K562 (cell line): ENCODE measurements around the gene GOT2. TPM values are rescaled to one million over a fixed set of nuclear protein-coding genes. Genes with fewer than 3 reads are reported as not detected.

Source experiments
- ATAC-seq: fragments of 200-7000 bp; cut with Tn5 transposase; 3 replicates; pipeline ENCODE4 v1.9.1; 2020; ENCODE audit warnings: moderate library complexity
- BruUV-seq: library from RNA; stranded (reverse); fragments of 400-500 nt; replicated peaks from 2 replicates; lab custom pipeline; 2021; lab: Mats Ljungman, UMichigan
- CTCF ChIA-PET: fragments of 300-600 bp; formaldehyde crosslinking; extraction: SDS; loops from one replicate; lab custom pipeline; 2021; ENCODE audit warnings: low intra/inter-chr PET ratio; lab: Yijun Ruan, JAX
- POLR2A ChIA-PET: fragments of 300-600, 350-650 bp; sonication (Branson Sonifier 250); formaldehyde crosslinking; extraction: SDS; loops from one replicate; lab custom pipeline; 2021; ENCODE audit warnings: antibody characterized with exemption, inconsistent platforms; lab: Yijun Ruan, JAX
- DNase-seq, 4 experiments: peaks; one replicate each; pipeline versions ENCODE4 v3.0.0 to v3.0.0-alpha.2; 2011 to 2018; ENCODE audit warnings: low spot score in 3 of 4, mixed read lengths in 3 of 4; ENCODE audit errors: extremely low read depth in 1 of 4
- FAIRE-seq: peaks from 2 replicates; lab custom pipeline; 2011; peaks lifted over from hg19 to GRCh38; lab: Jason Lieb, UNC
- H2AFZ ChIP-seq: 2 replicates; pipeline ENCODE4 v1.6.0; 2011; ENCODE audit warnings: low read depth, low read length, control low read depth, inconsistent platforms
- H3K27ac ChIP-seq: fragments of 200-600 bp; 3 replicates; pipeline ENCODE4 v1.8.0; 2011; ENCODE audit warnings: low read depth, mild to moderate bottlenecking, control low read depth, inconsistent platforms, low read length, moderate library complexity, mixed read lengths; ENCODE audit errors: extremely low read depth
- H3K27me3 ChIP-seq, 2 experiments: fragments of 300-600 bp in 1 of 2; 2 replicates in 1 of 2; 3 replicates in 1 of 2; pipeline versions ENCODE4 v1.6.0 to v1.8.0; 2011; ENCODE audit warnings: inconsistent platforms in 2 of 2, low read length in 2 of 2, mild to moderate bottlenecking in 1 of 2, mixed read lengths in 1 of 2, moderate library complexity in 1 of 2; ENCODE audit not compliant: control insufficient read depth in 2 of 2, insufficient read depth in 2 of 2
- H3K36me3 ChIP-seq: fragments of 300-600 bp; 3 replicates; pipeline ENCODE4 v1.8.0; 2011; ENCODE audit warnings: mild to moderate bottlenecking, low read length, inconsistent platforms; ENCODE audit not compliant: control insufficient read depth, insufficient read depth
- H3K4me1 ChIP-seq, 2 experiments: fragments of 200-600 bp in 1 of 2; replicated peaks in 1 of 2; 2 replicates in 1 of 2; 3 replicates in 1 of 2; pipeline versions ENCODE4 v1.5.1 to v1.8.0; 2011; ENCODE audit warnings: inconsistent platforms in 2 of 2, low read length in 2 of 2, mild to moderate bottlenecking in 1 of 2, mixed read lengths in 1 of 2, moderate library complexity in 1 of 2; ENCODE audit not compliant: control insufficient read depth in 2 of 2, insufficient read depth in 2 of 2
- H3K4me2 ChIP-seq: 2 replicates; pipeline ENCODE4 v1.6.1; 2011; ENCODE audit warnings: low read length, control low read depth, inconsistent platforms, mixed read lengths; ENCODE audit not compliant: insufficient read depth
- H3K4me3 ChIP-seq: fragments of 200-600 bp; sonication (generic), shearing (Covaris generic); 2 replicates; pipeline ENCODE4 v1.5.1; 2016; ENCODE audit warnings: control low read depth, inconsistent platforms
- H3K79me2 ChIP-seq: fragments of 200-600 bp; 3 replicates; pipeline ENCODE4 v1.8.0; 2011; ENCODE audit warnings: low read length, inconsistent platforms; ENCODE audit not compliant: control insufficient read depth, insufficient read depth
- H3K9ac ChIP-seq, 2 experiments: 2 replicates each; pipeline versions ENCODE4 v1.6.0 to v1.6.1; 2011; ENCODE audit warnings: low read depth in 2 of 2, low read length in 2 of 2, control low read depth in 1 of 2, inconsistent platforms in 1 of 2, mild to moderate bottlenecking in 1 of 2, mixed read lengths in 1 of 2; ENCODE audit not compliant: insufficient read depth in 1 of 2
- H3K9me1 ChIP-seq: one replicate; pipeline ENCODE4 v1.6.0; 2011; ENCODE audit warnings: inconsistent platforms, mild to moderate bottlenecking, low read length, moderate library complexity; ENCODE audit not compliant: control insufficient read depth, insufficient read depth
- H3K9me3 ChIP-seq: replicated peaks from 2 replicates; pipeline ENCODE4 v1.5.1; 2011; ENCODE audit warnings: low read depth, low read length, inconsistent platforms; ENCODE audit not compliant: control insufficient read depth, insufficient read depth
- H4K20me1 ChIP-seq: replicated peaks from 2 replicates; pipeline ENCODE4 v1.6.1; 2011; ENCODE audit warnings: low read length, inconsistent platforms, mixed read lengths; ENCODE audit not compliant: control insufficient read depth, insufficient read depth
- ADNP ChIP-seq: fragments of 200-800 bp; sonication (Bioruptor generic); IDR thresholded peaks from 2 replicates; pipeline ENCODE4 v1.6.1; 2016; ENCODE audit warnings: missing genetic modification characterization, missing compliant biosample characterization
- C11orf30 ChIP-seq: fragments of 450-650 bp; IDR thresholded peaks from 2 replicates; pipeline ENCODE4 v1.6.1; 2016; ENCODE audit warnings: low read depth, mild to moderate bottlenecking
- CXXC5 ChIP-seq: fragments of 250-450 bp; sonication (Bioruptor Pico); IDR thresholded peaks from 2 replicates; pipeline ENCODE4 v1.8.0; 2022; ENCODE audit warnings: inconsistent platforms, mild to moderate bottlenecking, moderate library complexity
- HMGN3 ChIP-seq: IDR thresholded peaks from 2 replicates; pipeline ENCODE4 v1.6.1; 2011; ENCODE audit warnings: borderline replicate concordance, low read depth, mild to moderate bottlenecking, mixed read lengths, low read length; ENCODE audit not compliant: insufficient read length; ENCODE audit errors: extremely low read depth
- RBM25 ChIP-seq: fragments of 200-400 bp; formaldehyde crosslinking; IDR thresholded peaks from 2 replicates; pipeline ENCODE4 v1.6.1; 2018; ENCODE audit warnings: low read length, low read depth, moderate library complexity; ENCODE audit not compliant: severe bottlenecking
- RCOR1 ChIP-seq, 2 experiments: IDR thresholded peaks; 2 replicates each; pipeline ENCODE4 v1.6.1; 2012; ENCODE audit warnings: low read depth in 2 of 2, low read length in 2 of 2, borderline replicate concordance in 1 of 2, improper control_type of control experiment in 1 of 2
- TCF15 ChIP-seq: fragments of 250-450 bp; sonication (Bioruptor Pico); IDR thresholded peaks from 2 replicates; pipeline ENCODE4 v1.8.0; 2022; ENCODE audit warnings: moderate library complexity, mild to moderate bottlenecking, inconsistent platforms
- WHSC1 ChIP-seq: IDR thresholded peaks from one replicate; pipeline ENCODE4 v1.6.1; 2012; ENCODE audit warnings: low read length, control low read depth, inconsistent platforms
- ZBTB33 ChIP-seq: sonication (generic); formaldehyde crosslinking; IDR thresholded peaks from 2 replicates; pipeline ENCODE4 v1.8.1; 2023; ENCODE audit warnings: mild to moderate bottlenecking, missing genetic modification reagents
- ZKSCAN1 ChIP-seq: fragments of 150-350 bp; IDR thresholded peaks from 2 replicates; pipeline ENCODE4 v1.6.1; 2016; ENCODE audit warnings: low read depth, low read length
- ZNF384 ChIP-seq: IDR thresholded peaks from 2 replicates; pipeline ENCODE4 v1.6.1; 2012; ENCODE audit warnings: low read depth, low read length, improper control_type of control experiment
- ZNF586 ChIP-seq: fragments of 450-650 bp; formaldehyde crosslinking; conservative IDR thresholded peaks from 2 replicates; pipeline ENCODE4 v1.4.0; 2020; ENCODE audit warnings: mild to moderate bottlenecking, moderate library complexity
- ZNF655 ChIP-seq: fragments of 250-450 bp; sonication (Bioruptor Pico); IDR thresholded peaks from 2 replicates; pipeline ENCODE4 v1.5.0; 2021
- WGBS: fragments of 100-300 bp; shearing (Covaris generic); methylation state at CpG from one replicate; pipeline ENCODE4 v1.1.6; 2016; ENCODE audit warnings: low coverage, mixed read lengths; ENCODE audit not compliant: insufficient coverage; ENCODE audit errors: missing lambda C conversion rate; 5-methylcytosine and 5-hydroxymethylcytosine counted together
- in situ Hi-C: fragments of 300-500 bp; cut with MboI; formaldehyde crosslinking; loops from 4 replicates; pipeline ENCODE4 v1.15.0; 2018; ENCODE audit warnings: inconsistent platforms, mixed read lengths
- intact Hi-C: fragments of 100-400 bp; cut with micrococcal nuclease; formaldehyde crosslinking; loops from 2 replicates; pipeline ENCODE4 v1.14.2; 2022
- polyA plus RNA-seq, 8 experiments: library from polyadenylated mRNA; depleted of rRNA in 4 of 8; stranded (reverse) in 5 of 8; unstranded in 3 of 8; fragments of >200 nt; fragmentation: Nextera tagmentation in 2 of 8; fragmentation: Illumina TruSeq in 1 of 8; extraction: Ambion mirVana in 2 of 8; extraction: Trizol in 1 of 8; gene quantifications; 2 replicates each; pipeline versions ENCODE4 v1.2.1 to v1.2.3, GENCODE V29; 2011 to 2014; ENCODE audit warnings: inconsistent platforms in 1 of 8, missing spikeins in 1 of 8
- total RNA-seq, 7 experiments: library from RNA; depleted of rRNA in 6 of 7; stranded (reverse); fragments of >200 nt in 6 of 7; fragmentation: Illumina TruSeq in 2 of 7; extraction: Trizol in 2 of 7; gene quantifications; 2 replicates each; pipeline versions ENCODE4 v1.2.1 to v1.2.3, GENCODE V29; 2011 to 2021; ENCODE audit warnings: low replicate concordance in 1 of 7

The GOT2 gene
- total and polyA plus RNA-seq, 9 of the 15 experiments (the other 6 are each of a cell fraction or from before 2014, with no cell fraction given) = 43.1 to 190 (median 80.2) TPM

- TF ChIP-seq ZNF586 (CRISPR knock-in tag) = no peak
Observed at GRCh38 chr16:58678269-58678668, 55.8 kb downstream of the GOT2 start (continued).

GRCh38 chr16:58670946-58671583 lies 63.1 kb downstream of the GOT2 start:
- Histone ChIP-seq H3K4me3 (no peak overlapping the region), H3K36me3 (peaks cover 10% of the 10 kb centered on the region; the same call in 2 of the 3 replicates), H3K9me1 (no peaks in the 10 kb centered on the region), H3K27ac (no peak overlapping the region), H3K79me2 (no peaks in the 10 kb centered on the region), H3K4me1 (no peaks in the 10 kb centered on the region; a peak in 1 of 5 replicates), H3K27me3 (no peaks in the 10 kb centered on the region), H4K20me1 (no peaks in the 10 kb centered on the region), H2AFZ (no peak overlapping the region), H3K9ac (no peak overlapping the region), H3K4me2 (no peak overlapping the region), H3K9me3 (no peaks in the 10 kb centered on the region)
- POLR2A ChIA-PET = interaction anchor here (0.7 kb wide), 1 partner anchor 192 kb away, joined by 3 read pairs; no protein-coding TSS in a partner anchor
- in situ Hi-C loops = no loop called here
- WGBS = 82% methylated on average over 16 of the region's 18 CpGs
- no TSS peak for BruUV-seq
- peak in 2 of 4 experiments; percentile 4 to 6 for DNase-seq
- ATAC-seq = no peak
- intact Hi-C loops = no loop called here
- CTCF ChIA-PET = no interaction called here
- no peak for FAIRE-seq
- TF ChIP-seq ZNF655 (CRISPR knock-in tag) = no peak
- TF ChIP-seq ADNP (tag) = 0 out of 2 replicates have a peak, but pooled peaks have one; percentile 23
- TF ChIP-seq WHSC1 = no peak
- no peak for TF ChIP-seq RCOR1 (IDR thresholded peaks at IDR 0.05; ENCODE audit: borderline replicate concordance in 1 of 2, low read depth in 2 of 2, low read length in 2 of 2)
- TF ChIP-seq TCF15 = no peak
- no peak for TF ChIP-seq C11orf30
- TF ChIP-seq CXXC5 (CRISPR knock-in tag) = no peak
- no peak for TF ChIP-seq ZNF384
- no peak for TF ChIP-seq HMGN3
- TF ChIP-seq ZBTB33 (CRISPR knock-in tag) = peak; percentile 38; the same call in 1 of the 2 replicates
- peak; percentile 74 for TF ChIP-seq RBM25
- TF ChIP-seq ZKSCAN1 = no peak
